DMS53 (cell line): ENCODE data around the gene TDRD9.

Source experiments
- DNase-seq: peaks from one replicate; lab custom pipeline; 2025; lab: John Stamatoyannopoulos, UW

TDRD9 gene

GRCh38 chr14:103980623-103981238, 52.5 kb downstream of the TDRD9 start:
- DNase-seq: peak; percentile 58

GRCh38 chr14:103984196-103984595, 55.9 kb downstream of the TDRD9 start:
- no peak for DNase-seq

- no peak for DNase-seq
Measured at GRCh38 chr14:103989034-103989433, 60.8 kb downstream of the TDRD9 start.

- DNase-seq: no peak
Measured at GRCh38 chr14:103989964-103990363, 61.7 kb downstream of the TDRD9 start.

GRCh38 chr14:103994535-103995184, 66.4 kb downstream of the TDRD9 start:
- DNase-seq: peak; percentile 23

GRCh38 chr14:103995876-103996275, 67.6 kb downstream of the TDRD9 start:
- no peak for DNase-seq

- no peak for DNase-seq
Measured at GRCh38 chr14:103997391-103997790, 69.1 kb downstream of the TDRD9 start.

GRCh38 chr14:103998027-103998426, 69.8 kb downstream of the TDRD9 start:
- no peak for DNase-seq

GRCh38 chr14:103999795-104000440, 71.7 kb downstream of the TDRD9 start:
- no peak for DNase-seq

GRCh38 chr14:104001003-104001402, 72.7 kb downstream of the TDRD9 start:
- DNase-seq: no peak

GRCh38 chr14:104003616-104004015, 75.4 kb downstream of the TDRD9 start:
- no peak for DNase-seq

GRCh38 chr14:104004849-104005248, 76.6 kb downstream of the TDRD9 start:
- no peak for DNase-seq

GRCh38 chr14:104005489-104005888, 77.2 kb downstream of the TDRD9 start:
- no peak for DNase-seq

GRCh38 chr14:104007121-104007520, 78.9 kb downstream of the TDRD9 start:
- no peak for DNase-seq

- DNase-seq: no peak
Measured at GRCh38 chr14:104009297-104009696, 81.0 kb downstream of the TDRD9 start.

GRCh38 chr14:104011824-104012517, 83.7 kb downstream of the TDRD9 start:
- peak; percentile 15 for DNase-seq

GRCh38 chr14:104014764-104015163, 86.5 kb downstream of the TDRD9 start:
- no peak for DNase-seq

- no peak for DNase-seq
Measured at GRCh38 chr14:104016873-104017650, 88.8 kb downstream of the TDRD9 start.

GRCh38 chr14:104019029-104019428, 90.8 kb downstream of the TDRD9 start:
- DNase-seq: no peak

- DNase-seq: no peak
Measured at GRCh38 chr14:104019806-104020205, 91.5 kb downstream of the TDRD9 start.

GRCh38 chr14:104020471-104020870, 92.2 kb downstream of the TDRD9 start:
- DNase-seq: no peak
